ENCODE results near the gene GADD45GIP1.

- TF ChIP-seq, protein P1, sequence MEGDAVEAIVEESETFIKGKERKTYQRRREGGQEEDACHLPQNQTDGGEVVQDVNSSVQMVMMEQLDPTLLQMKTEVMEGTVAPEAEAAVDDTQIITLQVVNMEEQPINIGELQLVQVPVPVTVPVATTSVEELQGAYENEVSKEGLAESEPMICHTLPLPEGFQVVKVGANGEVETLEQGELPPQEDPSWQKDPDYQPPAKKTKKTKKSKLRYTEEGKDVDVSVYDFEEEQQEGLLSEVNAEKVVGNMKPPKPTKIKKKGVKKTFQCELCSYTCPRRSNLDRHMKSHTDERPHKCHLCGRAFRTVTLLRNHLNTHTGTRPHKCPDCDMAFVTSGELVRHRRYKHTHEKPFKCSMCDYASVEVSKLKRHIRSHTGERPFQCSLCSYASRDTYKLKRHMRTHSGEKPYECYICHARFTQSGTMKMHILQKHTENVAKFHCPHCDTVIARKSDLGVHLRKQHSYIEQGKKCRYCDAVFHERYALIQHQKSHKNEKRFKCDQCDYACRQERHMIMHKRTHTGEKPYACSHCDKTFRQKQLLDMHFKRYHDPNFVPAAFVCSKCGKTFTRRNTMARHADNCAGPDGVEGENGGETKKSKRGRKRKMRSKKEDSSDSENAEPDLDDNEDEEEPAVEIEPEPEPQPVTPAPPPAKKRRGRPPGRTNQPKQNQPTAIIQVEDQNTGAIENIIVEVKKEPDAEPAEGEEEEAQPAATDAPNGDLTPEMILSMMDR (IDR thresholded peaks at IDR 0.05), result no peak
- no peak for TF ChIP-seq EZH2 (IDR thresholded peaks at IDR 0.05; ENCODE audit: borderline replicate concordance, insufficient read depth, low read depth, low read length, poor library complexity, severe bottlenecking)
These were observed 10.9 kb upstream of the GADD45GIP1 start for GRCh38 chr19:12967907-12968306.

Measured in B cell (primary cell).